Measurements from ENCODE around the gene DEFB113.
"Not testable (repeated sequence)": the region's sequence is repeated elsewhere in the genome, so short reads cannot be mapped to it uniquely, and the experiment has no call there.

DEFB113 gene

GRCh38 chr6:49969605-49970004 is at the start of gene DEFB113:
Gene DEFB113 (minus strand): TSS chr6:49969625. CDS start chr6:49969625, 0 bp downstream.
- no peak for DNase-seq

- DNase-seq = no peak
These were observed 38.4 kb upstream of the DEFB113 start for GRCh38 chr6:50007819-50008218.

GRCh38 chr6:50003139-50003538 is 33.7 kb upstream of the DEFB113 start:
- no peak for DNase-seq

GRCh38 chr6:49995278-49995677 is 25.9 kb upstream of the DEFB113 start:
- no peak for DNase-seq

GRCh38 chr6:49988900-49989299 is 19.5 kb upstream of the DEFB113 start:
- no peak for DNase-seq

- DNase-seq = no peak
These were observed 18.3 kb upstream of the DEFB113 start for GRCh38 chr6:49987749-49988148.

GRCh38 chr6:49986551-49986950 is 17.1 kb upstream of the DEFB113 start:
- DNase-seq = no peak

GRCh38 chr6:49982046-49982445 is 12.6 kb upstream of the DEFB113 start:
- DNase-seq = no peak

- DNase-seq = no peak
These were observed 11.5 kb upstream of the DEFB113 start for GRCh38 chr6:49980898-49981297.

- DNase-seq = no peak
These were observed 10.2 kb upstream of the DEFB113 start for GRCh38 chr6:49979584-49979983.

GRCh38 chr6:49978332-49979226 is 9.2 kb upstream of the DEFB113 start:
- DNase-seq = no peak

- DNase-seq = no peak
These were observed 2.6 kb downstream of the DEFB113 start for GRCh38 chr6:49966823-49967222.

GRCh38 chr6:49966334-49966733 is 3.1 kb downstream of the DEFB113 start:
- no peak for DNase-seq

- no peak for DNase-seq
These were observed 5.4 kb downstream of the DEFB113 start, which contains the start of gene DEFB114 for GRCh38 chr6:49964064-49964463. Gene DEFB114 (minus strand): TSS chr6:49964164. CDS start chr6:49964105, 59 bp downstream.

GRCh38 chr6:49958180-49958579 is 11.2 kb downstream of the DEFB113 start:
- DNase-seq = no peak

GRCh38 chr6:49955847-49956246 is 13.6 kb downstream of the DEFB113 start:
- DNase-seq = no peak

- no peak for DNase-seq
These were observed 17.5 kb downstream of the DEFB113 start for GRCh38 chr6:49951926-49952325.

- DNase-seq = no peak
These were observed 19.0 kb downstream of the DEFB113 start for GRCh38 chr6:49950415-49950751.

- no peak for DNase-seq
These were observed 20.4 kb downstream of the DEFB113 start for GRCh38 chr6:49949062-49949461.

GRCh38 chr6:49946835-49947234 is 22.6 kb downstream of the DEFB113 start:
- no peak for DNase-seq

- DNase-seq = not testable (repeated sequence)
These were observed 25.4 kb downstream of the DEFB113 start for GRCh38 chr6:49944068-49944467.

GRCh38 chr6:49939993-49940498 is 29.4 kb downstream of the DEFB113 start:
- no peak for DNase-seq

GRCh38 chr6:49937811-49938210 is 31.6 kb downstream of the DEFB113 start:
- DNase-seq = no peak

- no peak for DNase-seq
These were observed 32.4 kb downstream of the DEFB113 start for GRCh38 chr6:49937017-49937416.
